ENCODE results near the gene SLCO3A1.

Gene SLCO3A1

GRCh38 chr15:91965501-91966193, 112.1 kb downstream of the SLCO3A1 start:
- H3K27me3 ChIP-seq (ENCODE audit: control insufficient read depth, insufficient read depth, low read length), result no peaks in the 10 kb centered on the region
- no peak overlapping the region for H2AFZ ChIP-seq
- H3K9ac ChIP-seq, result no peak overlapping the region
- no peak overlapping the region for H3K27ac ChIP-seq
- H3K4me2 ChIP-seq (ENCODE audit: low read length), result no peak overlapping the region
- no peaks in the 10 kb centered on the region for H3K9me3 ChIP-seq (ENCODE audit: control insufficient read depth, low read length)
- peaks cover 2% of the 10 kb centered on the region for H3K4me1 ChIP-seq
- no peak overlapping the region for H3K4me3 ChIP-seq (ENCODE audit: low read depth, low read length)
- TF ChIP-seq CTCF (IDR thresholded peaks at IDR 0.05), result no peak
- H3K36me3 ChIP-seq (ENCODE audit: control insufficient read depth, insufficient read depth, low read length), result no peaks in the 10 kb centered on the region
- H3K79me2 ChIP-seq, result peaks cover 29% of the 10 kb centered on the region

GRCh38 chr15:91966194-91966552, 112.7 kb downstream of the SLCO3A1 start:
- H3K27ac ChIP-seq, result no peak overlapping the region
- TF ChIP-seq CTCF (IDR thresholded peaks at IDR 0.05), result no peak
- no peaks in the 10 kb centered on the region for H3K36me3 ChIP-seq (ENCODE audit: control insufficient read depth, insufficient read depth, low read length)
- no peak overlapping the region for H2AFZ ChIP-seq
- H3K4me1 ChIP-seq, result peaks cover 2% of the 10 kb centered on the region
- H3K79me2 ChIP-seq, result peaks cover 30% of the 10 kb centered on the region
- no peak overlapping the region for H3K4me3 ChIP-seq (ENCODE audit: low read depth, low read length)
- H3K4me2 ChIP-seq (ENCODE audit: low read length), result no peak overlapping the region
- no peaks in the 10 kb centered on the region for H3K9me3 ChIP-seq (ENCODE audit: control insufficient read depth, low read length)
- H3K27me3 ChIP-seq (ENCODE audit: control insufficient read depth, insufficient read depth, low read length), result no peaks in the 10 kb centered on the region
- H3K9ac ChIP-seq, result no peak overlapping the region

DNA sequence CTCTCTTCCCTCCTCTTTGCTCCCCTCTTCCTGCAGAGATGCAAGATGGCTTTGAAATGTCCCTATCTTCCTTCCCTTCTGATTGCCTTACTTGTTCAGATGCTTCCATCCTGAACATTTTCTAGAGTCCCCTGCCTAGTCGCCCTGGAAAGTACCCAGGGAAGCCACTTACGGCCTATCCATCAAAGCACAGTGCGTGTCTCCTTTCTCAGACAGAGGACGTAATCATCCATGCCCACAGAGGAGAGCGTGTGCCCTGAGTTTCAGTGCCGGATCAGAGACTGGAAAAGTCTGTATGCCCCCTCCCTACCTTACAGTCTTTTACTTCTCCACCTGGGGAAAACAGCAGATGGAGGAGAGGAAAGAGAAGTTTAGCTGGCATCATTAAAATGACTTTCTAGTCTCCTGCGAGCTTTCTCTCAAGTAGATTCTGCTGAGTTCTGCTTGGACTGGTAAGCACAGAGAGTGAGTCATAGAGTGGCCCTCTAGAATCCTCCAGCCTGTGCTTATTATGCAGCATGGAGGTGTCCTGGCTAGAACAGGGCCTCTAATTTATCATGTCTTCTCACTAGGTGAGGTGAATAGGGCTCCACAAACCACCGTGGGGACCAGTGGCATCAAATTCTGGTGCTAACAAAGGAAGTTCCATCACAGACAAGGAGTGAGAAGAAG, 114.6 kb downstream of the SLCO3A1 start:
- Histone ChIP-seq H3K4me3 (ENCODE audit: low read depth, low read length) (no peak overlapping the region), H2AFZ (no peak overlapping the region), H3K36me3 (ENCODE audit: control insufficient read depth, insufficient read depth, low read length) (no peaks in the 10 kb centered on the region), H3K4me1 (peaks cover 2% of the 10 kb centered on the region), H3K27ac (no peak overlapping the region), H3K27me3 (ENCODE audit: control insufficient read depth, insufficient read depth, low read length) (no peaks in the 10 kb centered on the region), H3K9me3 (ENCODE audit: control insufficient read depth, low read length) (no peaks in the 10 kb centered on the region), H3K79me2 (peaks cover 35% of the 10 kb centered on the region), H3K9ac (no peak overlapping the region), H3K4me2 (ENCODE audit: low read length) (no peak overlapping the region)
- TF ChIP-seq CTCF (IDR thresholded peaks at IDR 0.05), result no peak

DNA sequence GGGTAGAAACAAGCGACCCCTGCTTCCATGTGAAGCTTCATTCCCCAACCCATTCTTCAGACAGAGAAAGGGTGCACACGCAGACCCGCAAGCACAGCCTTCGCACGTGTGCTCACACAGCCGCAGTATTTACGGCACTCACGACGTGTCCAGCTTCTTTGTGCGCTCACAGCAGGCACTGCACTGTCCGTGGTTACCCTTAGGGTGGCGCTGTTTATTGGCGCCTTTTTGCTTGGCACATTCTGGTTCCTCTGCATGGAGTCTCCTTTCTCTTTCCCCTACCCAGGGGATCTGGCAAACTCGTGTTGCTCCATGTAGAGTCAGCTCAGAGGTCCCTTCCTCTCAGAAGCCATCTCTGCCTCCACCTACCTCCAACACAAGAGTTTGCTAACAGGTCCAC, 115.1 kb downstream of the SLCO3A1 start:
- H3K9ac ChIP-seq, result no peak overlapping the region
- no peak overlapping the region for H3K27ac ChIP-seq
- H3K4me1 ChIP-seq, result peaks cover 2% of the 10 kb centered on the region
- H3K79me2 ChIP-seq, result peaks cover 37% of the 10 kb centered on the region
- no peaks in the 10 kb centered on the region for H3K9me3 ChIP-seq (ENCODE audit: control insufficient read depth, low read length)
- TF ChIP-seq CTCF (IDR thresholded peaks at IDR 0.05), result no peak
- H3K27me3 ChIP-seq (ENCODE audit: control insufficient read depth, insufficient read depth, low read length), result no peaks in the 10 kb centered on the region
- no peak overlapping the region for H3K4me2 ChIP-seq (ENCODE audit: low read length)
- H3K4me3 ChIP-seq (ENCODE audit: low read depth, low read length), result no peak overlapping the region
- no peak overlapping the region for H2AFZ ChIP-seq
- H3K36me3 ChIP-seq (ENCODE audit: control insufficient read depth, insufficient read depth, low read length), result no peaks in the 10 kb centered on the region

DNA sequence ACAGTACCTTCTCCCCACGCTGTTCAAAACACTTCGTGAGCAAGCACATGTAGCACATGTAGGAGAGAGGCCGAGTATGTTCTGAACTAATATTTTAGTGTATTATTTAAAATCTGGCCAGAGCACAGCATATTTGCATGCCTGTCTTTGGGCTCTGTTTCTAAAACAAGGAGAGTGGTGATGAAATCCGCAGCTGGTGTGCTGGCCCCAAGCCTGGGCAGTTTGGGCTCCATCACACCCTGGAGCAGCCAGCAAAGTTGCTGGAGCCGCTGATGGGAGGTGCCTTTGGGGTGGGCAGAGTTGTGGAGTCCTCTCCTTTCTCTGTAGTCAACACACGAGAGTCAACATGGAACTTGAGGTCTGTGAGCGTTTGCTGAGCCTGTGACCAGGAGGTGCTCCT, 116.6 kb downstream of the SLCO3A1 start:
- no peak overlapping the region for H3K27ac ChIP-seq
- no peak overlapping the region for H3K9ac ChIP-seq
- H3K9me3 ChIP-seq (ENCODE audit: control insufficient read depth, low read length), result no peaks in the 10 kb centered on the region
- H3K4me2 ChIP-seq (ENCODE audit: low read length), result no peak overlapping the region
- H2AFZ ChIP-seq, result no peak overlapping the region
- no peak overlapping the region for H3K4me3 ChIP-seq (ENCODE audit: low read depth, low read length)
- no peak for TF ChIP-seq CTCF (IDR thresholded peaks at IDR 0.05)
- H3K36me3 ChIP-seq (ENCODE audit: control insufficient read depth, insufficient read depth, low read length), result no peaks in the 10 kb centered on the region
- peaks cover 39% of the 10 kb centered on the region for H3K79me2 ChIP-seq
- H3K27me3 ChIP-seq (ENCODE audit: control insufficient read depth, insufficient read depth, low read length), result no peaks in the 10 kb centered on the region
- H3K4me1 ChIP-seq, result no peaks in the 10 kb centered on the region
